PFSK-1 (cell line): ENCODE measurements around the gene RPL38.

Source experiments
- FOXP2 ChIP-seq: optimal IDR thresholded peaks from 2 replicates; pipeline ENCODE3; 2011; ENCODE audit warnings: borderline replicate concordance, control low read depth, inconsistent platforms; ENCODE audit not compliant: insufficient read depth; ENCODE audit errors: extremely low read length, extremely low read depth
- POLR2AphosphoS5 ChIP-seq: IDR thresholded peaks from 2 replicates; pipeline ENCODE4 v1.6.1; 2012; ENCODE audit warnings: low read depth, mild to moderate bottlenecking, control low read depth, low read length, moderate library complexity
- SIN3A ChIP-seq: IDR thresholded peaks from 2 replicates; pipeline ENCODE4 v1.6.1; 2012; ENCODE audit warnings: mild to moderate bottlenecking, low read length, moderate library complexity, borderline replicate concordance; ENCODE audit not compliant: insufficient read depth
- TAF1 ChIP-seq: IDR thresholded peaks from 2 replicates; pipeline ENCODE4 v1.6.1; 2012; ENCODE audit warnings: low read length, control low read depth, borderline replicate concordance; ENCODE audit not compliant: insufficient read depth
- TF ChIP-seq, protein P1 (sequence below), 2 experiments: IDR thresholded peaks; 2 replicates each; pipeline versions ENCODE4 v1.6.1 to v1.8.0; 2011 to 2012; ENCODE audit warnings: low read depth in 2 of 2, low read length in 2 of 2, control low read depth in 1 of 2, inconsistent platforms in 1 of 2, mild to moderate bottlenecking in 1 of 2, moderate library complexity in 1 of 2; ENCODE audit not compliant: insufficient read depth in 1 of 2

RPL38 gene

DNA sequence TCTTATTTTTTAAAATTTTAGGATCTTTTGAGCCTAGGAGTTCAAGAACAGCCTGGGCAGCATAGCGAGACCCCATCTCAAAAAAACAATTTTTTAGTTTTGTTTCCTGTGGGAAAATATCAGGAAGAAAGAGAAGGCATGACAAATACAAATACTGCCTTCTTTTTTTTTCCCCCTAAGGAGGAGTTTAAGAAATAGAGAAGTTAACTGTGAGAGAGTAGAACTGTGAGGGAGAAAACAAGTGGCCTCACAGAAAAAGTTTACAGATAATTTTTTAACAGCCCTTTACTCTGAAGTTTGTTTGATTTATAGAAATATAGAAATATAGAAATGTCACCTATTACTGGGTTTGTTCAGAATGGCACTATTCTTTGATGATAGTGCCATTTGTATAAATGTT, 31.0 kb downstream of the RPL38 start:
- TF ChIP-seq SIN3A, result no peak
- TF ChIP-seq, protein P1, sequence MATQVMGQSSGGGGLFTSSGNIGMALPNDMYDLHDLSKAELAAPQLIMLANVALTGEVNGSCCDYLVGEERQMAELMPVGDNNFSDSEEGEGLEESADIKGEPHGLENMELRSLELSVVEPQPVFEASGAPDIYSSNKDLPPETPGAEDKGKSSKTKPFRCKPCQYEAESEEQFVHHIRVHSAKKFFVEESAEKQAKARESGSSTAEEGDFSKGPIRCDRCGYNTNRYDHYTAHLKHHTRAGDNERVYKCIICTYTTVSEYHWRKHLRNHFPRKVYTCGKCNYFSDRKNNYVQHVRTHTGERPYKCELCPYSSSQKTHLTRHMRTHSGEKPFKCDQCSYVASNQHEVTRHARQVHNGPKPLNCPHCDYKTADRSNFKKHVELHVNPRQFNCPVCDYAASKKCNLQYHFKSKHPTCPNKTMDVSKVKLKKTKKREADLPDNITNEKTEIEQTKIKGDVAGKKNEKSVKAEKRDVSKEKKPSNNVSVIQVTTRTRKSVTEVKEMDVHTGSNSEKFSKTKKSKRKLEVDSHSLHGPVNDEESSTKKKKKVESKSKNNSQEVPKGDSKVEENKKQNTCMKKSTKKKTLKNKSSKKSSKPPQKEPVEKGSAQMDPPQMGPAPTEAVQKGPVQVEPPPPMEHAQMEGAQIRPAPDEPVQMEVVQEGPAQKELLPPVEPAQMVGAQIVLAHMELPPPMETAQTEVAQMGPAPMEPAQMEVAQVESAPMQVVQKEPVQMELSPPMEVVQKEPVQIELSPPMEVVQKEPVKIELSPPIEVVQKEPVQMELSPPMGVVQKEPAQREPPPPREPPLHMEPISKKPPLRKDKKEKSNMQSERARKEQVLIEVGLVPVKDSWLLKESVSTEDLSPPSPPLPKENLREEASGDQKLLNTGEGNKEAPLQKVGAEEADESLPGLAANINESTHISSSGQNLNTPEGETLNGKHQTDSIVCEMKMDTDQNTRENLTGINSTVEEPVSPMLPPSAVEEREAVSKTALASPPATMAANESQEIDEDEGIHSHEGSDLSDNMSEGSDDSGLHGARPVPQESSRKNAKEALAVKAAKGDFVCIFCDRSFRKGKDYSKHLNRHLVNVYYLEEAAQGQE (IDR thresholded peaks at IDR 0.05; ENCODE audit: insufficient read depth in 1 of 2, low read depth in 2 of 2, low read length in 2 of 2), result no peak
- TF ChIP-seq FOXP2, result no peak
- TF ChIP-seq TAF1, result no peak
- no peak for TF ChIP-seq POLR2AphosphoS5

DNA sequence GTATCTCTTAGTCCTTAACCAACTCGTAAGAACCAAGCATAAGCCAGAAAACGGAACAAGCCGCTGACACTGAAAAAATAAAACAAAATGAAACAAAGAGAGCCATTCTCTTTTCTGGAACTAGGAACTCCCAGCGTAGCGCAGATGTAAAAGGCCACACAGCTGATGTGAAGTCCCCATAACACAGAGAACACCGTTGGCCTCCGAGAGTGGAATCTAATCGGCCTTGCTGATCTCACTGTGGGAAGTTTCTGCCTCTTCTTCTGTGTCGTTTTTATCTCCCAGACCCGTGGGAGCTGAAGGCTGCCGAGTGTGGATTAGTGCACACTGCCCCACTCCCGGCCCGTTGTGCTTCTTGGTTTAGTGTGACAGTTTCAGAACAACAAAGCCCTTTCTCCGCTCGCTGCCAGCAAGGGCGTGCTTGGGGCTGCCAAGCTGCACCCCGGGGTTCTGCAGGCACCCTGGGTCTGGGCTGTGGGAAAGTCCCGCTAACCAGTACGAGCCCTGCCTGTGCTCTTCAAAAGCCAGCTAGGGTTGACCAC, 31.6 kb downstream of the RPL38 start:
- no peak for TF ChIP-seq POLR2AphosphoS5

DNA sequence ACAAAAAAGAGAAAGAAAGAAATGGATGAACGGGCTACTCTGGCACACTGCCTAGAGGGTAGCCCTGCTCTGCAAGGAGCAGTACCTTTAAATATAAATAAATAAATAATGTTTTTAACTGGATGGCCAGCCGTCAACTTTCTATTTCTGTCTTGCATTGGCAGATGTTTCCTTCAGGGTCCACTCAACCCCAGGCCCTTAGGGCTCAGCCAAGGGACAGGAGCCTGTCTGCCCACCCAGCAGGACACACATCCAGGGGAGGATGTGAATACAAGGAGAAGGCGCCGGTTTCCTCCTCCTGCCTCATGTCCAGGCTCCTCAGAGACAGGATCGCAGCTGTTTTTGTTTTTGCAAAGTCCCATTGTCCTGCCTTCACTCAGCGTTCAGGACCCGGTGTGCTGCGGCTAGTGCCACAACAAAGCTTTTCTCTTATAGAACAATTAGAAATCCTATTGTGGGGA, 32.5 kb downstream of the RPL38 start:
- no peak for TF ChIP-seq SIN3A
- TF ChIP-seq, protein P1 (IDR thresholded peaks at IDR 0.05; ENCODE audit: insufficient read depth in 1 of 2, low read depth in 2 of 2, low read length in 2 of 2), result no peak
- TF ChIP-seq FOXP2, result no peak
- TF ChIP-seq POLR2AphosphoS5, result no peak
- no peak for TF ChIP-seq TAF1

DNA sequence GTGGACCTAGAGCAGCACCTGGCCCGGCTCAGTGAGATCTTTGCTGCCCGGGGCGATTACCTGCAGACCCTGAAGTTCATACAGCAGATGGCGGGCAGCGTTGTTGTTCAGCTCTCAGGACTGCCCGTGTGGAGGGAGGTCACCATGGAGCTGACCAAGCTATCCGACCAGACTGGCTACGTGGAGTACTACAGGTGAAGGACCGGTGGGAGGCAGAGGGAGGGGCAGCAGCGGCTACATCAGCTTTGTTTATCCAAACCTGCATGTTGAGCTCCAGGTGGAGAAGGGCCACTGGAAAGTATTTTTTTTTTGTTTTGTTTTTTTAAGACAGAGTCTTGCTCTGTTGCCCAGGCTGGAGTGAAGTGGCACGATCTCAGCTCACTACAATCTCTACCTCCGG, 33.8 kb downstream of the RPL38 start:
- no peak for TF ChIP-seq FOXP2
- TF ChIP-seq, protein P1 (IDR thresholded peaks at IDR 0.05; ENCODE audit: insufficient read depth in 1 of 2, low read depth in 2 of 2, low read length in 2 of 2), result no peak
- TF ChIP-seq SIN3A, result no peak
- no peak for TF ChIP-seq TAF1
- TF ChIP-seq POLR2AphosphoS5, result no peak

DNA sequence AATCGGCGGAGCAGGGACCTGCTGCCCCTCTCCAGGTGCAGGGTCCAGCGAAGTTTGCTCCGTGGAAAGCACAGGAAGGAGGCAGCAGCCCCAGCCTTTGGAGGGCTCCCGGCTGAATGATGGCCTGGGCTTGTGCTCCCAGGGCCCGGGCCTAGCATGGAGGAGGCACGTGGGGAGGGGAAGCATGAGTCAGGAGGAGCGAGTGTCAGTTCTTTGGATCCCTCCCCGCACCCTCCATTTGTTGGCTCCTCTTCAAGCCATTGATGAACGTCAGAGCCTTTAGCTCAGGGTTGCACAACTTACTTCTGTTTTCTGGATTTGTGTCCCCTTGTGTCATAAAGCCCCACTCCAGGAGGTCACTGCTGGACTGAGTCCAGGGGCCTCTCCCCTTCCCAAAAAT, 35.7 kb downstream of the RPL38 start:
- TF ChIP-seq TAF1 (no peak), POLR2AphosphoS5 (no peak), SIN3A (no peak), FOXP2 (no peak)
- TF ChIP-seq, protein P1 (IDR thresholded peaks at IDR 0.05; ENCODE audit: insufficient read depth in 1 of 2, low read depth in 2 of 2, low read length in 2 of 2), result no peak
